ENCODE measurements around the gene CCDC158. TPM values are rescaled to one million over a fixed set of nuclear protein-coding genes. Genes with fewer than 3 reads are reported as not detected.
"Not testable (repeated sequence)": the region's sequence is repeated elsewhere in the genome, so short reads cannot be mapped to it uniquely, and the experiment has no call there.

CCDC158 gene
- total RNA-seq, 1 donor from 2014 or later: not detected

DNA sequence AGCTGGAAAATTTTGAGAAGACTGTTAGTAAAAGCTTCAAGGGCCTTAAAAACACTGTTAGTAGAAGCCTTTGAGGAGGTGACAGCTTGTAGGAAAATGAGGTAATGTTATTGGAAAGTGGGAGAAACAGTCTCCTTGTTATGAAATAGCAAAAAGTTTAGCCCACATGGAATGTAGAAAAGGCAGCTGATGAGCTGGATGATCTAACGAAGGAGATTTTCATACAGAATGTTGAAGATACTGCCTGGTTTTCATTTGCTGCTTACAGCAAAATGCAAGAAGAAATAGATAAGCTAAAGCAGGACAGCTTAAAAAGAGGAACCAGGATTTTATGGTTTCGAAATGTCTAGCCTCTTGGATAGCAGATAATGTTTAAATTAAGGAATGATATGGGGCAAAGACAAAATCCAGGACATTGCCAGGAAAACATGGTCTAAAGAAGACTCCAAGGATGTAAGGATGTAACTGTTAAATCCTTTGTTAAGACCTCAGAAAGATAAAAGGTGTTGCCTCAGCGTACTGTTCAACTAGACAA lies 124.6 kb downstream of the CCDC158 start:
- no peak for DNase-seq (ENCODE audit: low spot score)
- TF ChIP-seq, protein P1, sequence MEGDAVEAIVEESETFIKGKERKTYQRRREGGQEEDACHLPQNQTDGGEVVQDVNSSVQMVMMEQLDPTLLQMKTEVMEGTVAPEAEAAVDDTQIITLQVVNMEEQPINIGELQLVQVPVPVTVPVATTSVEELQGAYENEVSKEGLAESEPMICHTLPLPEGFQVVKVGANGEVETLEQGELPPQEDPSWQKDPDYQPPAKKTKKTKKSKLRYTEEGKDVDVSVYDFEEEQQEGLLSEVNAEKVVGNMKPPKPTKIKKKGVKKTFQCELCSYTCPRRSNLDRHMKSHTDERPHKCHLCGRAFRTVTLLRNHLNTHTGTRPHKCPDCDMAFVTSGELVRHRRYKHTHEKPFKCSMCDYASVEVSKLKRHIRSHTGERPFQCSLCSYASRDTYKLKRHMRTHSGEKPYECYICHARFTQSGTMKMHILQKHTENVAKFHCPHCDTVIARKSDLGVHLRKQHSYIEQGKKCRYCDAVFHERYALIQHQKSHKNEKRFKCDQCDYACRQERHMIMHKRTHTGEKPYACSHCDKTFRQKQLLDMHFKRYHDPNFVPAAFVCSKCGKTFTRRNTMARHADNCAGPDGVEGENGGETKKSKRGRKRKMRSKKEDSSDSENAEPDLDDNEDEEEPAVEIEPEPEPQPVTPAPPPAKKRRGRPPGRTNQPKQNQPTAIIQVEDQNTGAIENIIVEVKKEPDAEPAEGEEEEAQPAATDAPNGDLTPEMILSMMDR (IDR thresholded peaks at IDR 0.05): no peak
- Mint-ChIP-seq H3K4me3 (ENCODE audit: unreplicated experiment) (no peak overlapping the region), H3K9me3 (ENCODE audit: low read depth) (peaks cover 23% of the 10 kb centered on the region), H3K4me1 (ENCODE audit: low read depth) (peaks cover 11% of the 10 kb centered on the region), H3K27me3 (ENCODE audit: low read depth) (no peaks in the 10 kb centered on the region), H3K27ac (ENCODE audit: unreplicated experiment) (no peak overlapping the region), H3K36me3 (ENCODE audit: low read depth) (peaks cover 9% of the 10 kb centered on the region)

DNA sequence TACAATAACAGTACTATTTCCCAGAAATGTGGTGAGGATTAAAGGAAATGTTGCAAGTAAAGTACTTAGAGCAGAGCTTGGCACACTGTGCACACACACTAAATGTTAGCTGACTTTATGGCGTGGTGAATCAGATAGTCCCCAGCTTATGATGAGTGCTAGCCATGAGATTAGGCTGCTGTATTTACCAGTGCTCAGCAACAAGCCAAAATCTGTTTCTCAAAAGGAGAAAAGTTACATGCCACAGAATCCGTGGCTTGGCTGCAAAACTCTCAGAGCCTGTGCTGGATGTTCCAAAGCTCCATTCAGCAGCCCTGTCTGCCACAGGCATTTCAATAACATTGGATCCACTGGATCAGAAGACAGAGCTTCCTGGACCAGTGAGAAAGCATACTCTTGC lies 127.2 kb downstream of the CCDC158 start:
- Mint-ChIP-seq H3K27me3 (ENCODE audit: low read depth) (no peaks in the 10 kb centered on the region), H3K36me3 (ENCODE audit: low read depth) (peaks cover 9% of the 10 kb centered on the region), H3K4me1 (ENCODE audit: low read depth) (no peaks in the 10 kb centered on the region), H3K4me3 (ENCODE audit: unreplicated experiment) (no peak overlapping the region), H3K9me3 (ENCODE audit: low read depth) (peaks cover 25% of the 10 kb centered on the region), H3K27ac (ENCODE audit: unreplicated experiment) (no peak overlapping the region)
- TF ChIP-seq, protein P1 (IDR thresholded peaks at IDR 0.05): no peak
- DNase-seq (ENCODE audit: low spot score): no peak

DNA sequence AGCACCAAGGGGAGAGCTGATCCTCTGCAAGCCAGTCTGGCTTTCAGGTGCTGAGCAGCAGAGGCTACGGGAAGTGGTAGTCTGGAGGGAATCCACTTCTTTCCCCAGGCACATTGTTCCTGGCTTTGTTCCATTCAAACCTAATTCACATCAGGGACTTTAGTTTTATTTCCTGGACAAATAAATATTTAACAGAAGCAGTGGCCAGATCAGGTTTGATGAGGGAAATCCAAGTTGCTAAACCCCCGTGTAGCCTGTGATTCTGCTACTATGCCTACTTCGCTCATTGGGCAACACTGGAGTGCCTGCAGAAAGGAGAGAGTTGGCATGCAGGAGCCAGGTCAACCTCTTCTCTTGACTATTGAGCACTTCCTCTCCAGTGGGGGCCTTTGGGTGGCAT lies 128.2 kb downstream of the CCDC158 start:
- no peak overlapping the region for H3K27ac Mint-ChIP-seq (ENCODE audit: unreplicated experiment)
- H3K4me3 Mint-ChIP-seq (ENCODE audit: unreplicated experiment): no peak overlapping the region
- H3K4me1 Mint-ChIP-seq (ENCODE audit: low read depth): no peaks in the 10 kb centered on the region
- TF ChIP-seq, protein P1 (IDR thresholded peaks at IDR 0.05): no peak
- no peak for DNase-seq (ENCODE audit: low spot score)
- H3K27me3 Mint-ChIP-seq (ENCODE audit: low read depth): peaks cover 2% of the 10 kb centered on the region
- H3K9me3 Mint-ChIP-seq (ENCODE audit: low read depth): peaks cover 20% of the 10 kb centered on the region
- H3K36me3 Mint-ChIP-seq (ENCODE audit: low read depth): peaks cover 4% of the 10 kb centered on the region

DNA sequence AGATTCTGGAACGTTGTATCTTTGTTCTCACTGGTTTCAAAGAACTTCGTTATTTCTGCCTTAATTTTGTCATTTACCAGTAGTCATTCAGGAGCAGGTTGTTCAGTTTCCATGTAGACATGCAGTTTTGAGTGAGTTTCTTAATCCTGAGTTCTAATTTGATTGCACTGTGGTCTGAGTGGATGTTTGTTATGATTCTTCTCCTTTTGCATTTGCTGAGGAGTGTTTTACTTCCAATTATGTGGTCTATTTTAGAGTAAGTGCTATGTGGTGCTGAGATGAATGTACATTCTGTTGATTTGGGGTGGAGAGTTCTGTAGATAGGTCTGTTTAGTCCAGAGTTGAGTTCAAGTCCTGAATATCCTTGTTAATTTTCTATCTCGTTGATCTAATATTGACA lies 133.1 kb downstream of the CCDC158 start:
- not testable (repeated sequence) for DNase-seq (ENCODE audit: low spot score); H3K4me1 Mint-ChIP-seq (ENCODE audit: low read depth); H3K4me3 Mint-ChIP-seq (ENCODE audit: unreplicated experiment); H3K27ac Mint-ChIP-seq (ENCODE audit: unreplicated experiment); H3K27me3 Mint-ChIP-seq (ENCODE audit: low read depth)
- peaks cover 10% of the 10 kb centered on the region for H3K36me3 Mint-ChIP-seq (ENCODE audit: low read depth)
- peaks cover 26% of the 10 kb centered on the region for H3K9me3 Mint-ChIP-seq (ENCODE audit: low read depth)

DNA sequence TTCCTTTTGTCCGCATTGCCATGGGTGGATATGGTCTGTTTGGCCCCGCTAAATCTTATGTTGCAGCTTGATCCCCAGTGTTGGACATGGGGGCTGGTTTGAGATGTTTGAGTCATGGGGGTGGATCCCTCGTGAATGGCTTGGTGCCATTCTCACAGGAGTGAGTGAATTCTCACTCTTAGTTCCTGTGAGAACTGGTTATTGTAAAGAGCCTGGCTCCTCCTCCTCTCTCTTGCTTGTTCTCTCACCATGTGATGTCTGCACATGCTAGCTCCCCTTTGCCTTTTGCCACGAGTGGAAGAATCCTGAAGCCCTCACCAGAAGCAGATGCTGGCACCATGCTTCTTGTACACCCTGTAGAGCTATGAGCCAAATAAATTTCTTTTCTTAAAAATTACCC lies 137.0 kb downstream of the CCDC158 start:
- TF ChIP-seq, protein P1 (IDR thresholded peaks at IDR 0.05): no peak
- Mint-ChIP-seq H3K27me3 (ENCODE audit: low read depth) (peaks cover 5% of the 10 kb centered on the region), H3K27ac (ENCODE audit: unreplicated experiment) (no peak overlapping the region), H3K4me3 (ENCODE audit: unreplicated experiment) (no peak overlapping the region), H3K4me1 (ENCODE audit: low read depth) (no peaks in the 10 kb centered on the region), H3K36me3 (ENCODE audit: low read depth) (peaks cover 10% of the 10 kb centered on the region), H3K9me3 (ENCODE audit: low read depth) (peaks cover 24% of the 10 kb centered on the region)
- no peak for DNase-seq (ENCODE audit: low spot score)

DNA sequence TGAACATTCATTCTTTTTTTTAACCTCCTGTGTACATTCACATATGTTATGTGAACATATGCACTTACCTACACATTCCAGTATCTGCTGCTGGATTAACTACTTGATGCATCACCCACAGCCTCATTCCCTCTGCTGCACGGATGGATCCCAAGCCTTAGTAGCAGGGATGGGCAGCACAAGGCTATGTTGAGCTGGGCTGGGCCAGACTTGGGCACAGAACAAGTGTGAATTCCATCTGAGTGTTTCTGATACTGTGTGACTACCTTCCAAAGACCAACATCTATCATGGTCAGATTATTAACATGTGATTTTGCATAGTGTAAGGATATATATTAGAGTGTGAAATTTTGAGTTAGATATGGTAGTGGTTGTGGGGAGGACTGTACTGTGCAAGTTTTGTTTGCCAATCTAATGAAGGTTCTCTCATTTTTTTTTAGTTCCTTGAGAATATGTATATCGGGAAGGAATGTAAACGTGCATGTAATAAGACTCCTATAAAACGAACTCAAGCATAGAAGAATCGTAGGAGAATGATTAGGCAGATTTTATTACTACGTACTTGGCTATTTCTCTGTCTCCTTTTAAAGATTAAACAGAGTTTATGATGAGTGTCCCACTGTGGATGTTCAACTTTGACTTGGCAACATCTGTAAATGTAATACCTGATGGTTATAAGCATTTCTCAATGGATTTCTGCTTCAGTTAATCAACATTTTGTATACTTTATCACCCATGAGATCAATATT lies 137.8 kb downstream of the CCDC158 start:
- H3K4me3 Mint-ChIP-seq (ENCODE audit: unreplicated experiment): no peak overlapping the region
- H3K4me1 Mint-ChIP-seq (ENCODE audit: low read depth): no peaks in the 10 kb centered on the region
- TF ChIP-seq, protein P1 (IDR thresholded peaks at IDR 0.05): no peak
- peaks cover 24% of the 10 kb centered on the region for H3K9me3 Mint-ChIP-seq (ENCODE audit: low read depth)
- no peak for DNase-seq (ENCODE audit: low spot score)
- H3K27me3 Mint-ChIP-seq (ENCODE audit: low read depth): peaks cover 5% of the 10 kb centered on the region
- H3K36me3 Mint-ChIP-seq (ENCODE audit: low read depth): peaks cover 10% of the 10 kb centered on the region
- no peak overlapping the region for H3K27ac Mint-ChIP-seq (ENCODE audit: unreplicated experiment)

DNA sequence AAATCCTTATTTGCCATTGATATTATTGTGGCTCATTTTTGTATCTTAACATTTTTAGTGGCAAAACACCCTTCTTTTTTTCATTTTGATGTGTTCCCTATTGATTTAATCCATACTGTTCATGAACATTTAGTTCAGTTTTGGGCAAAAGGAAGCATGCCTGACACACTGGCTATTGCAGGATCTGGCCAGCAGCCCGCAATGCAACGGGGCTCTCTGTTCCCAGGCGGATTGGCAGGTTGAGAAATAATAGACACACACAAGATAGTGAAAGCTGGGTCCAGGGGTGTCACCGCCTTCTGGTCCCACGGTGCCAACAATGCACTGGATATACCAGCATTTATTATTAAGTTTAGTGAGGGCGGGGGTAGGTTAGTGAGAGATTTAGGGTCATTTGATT lies 139.3 kb downstream of the CCDC158 start:
- not testable (repeated sequence) for H3K27me3 Mint-ChIP-seq (ENCODE audit: low read depth); H3K4me3 Mint-ChIP-seq (ENCODE audit: unreplicated experiment)

More for the DNA sequence above, 139.3 kb downstream of the CCDC158 start:
- H3K36me3 Mint-ChIP-seq (ENCODE audit: low read depth); H3K27ac Mint-ChIP-seq (ENCODE audit: unreplicated experiment); H3K4me1 Mint-ChIP-seq (ENCODE audit: low read depth); DNase-seq (ENCODE audit: low spot score): not testable (repeated sequence)
- H3K9me3 Mint-ChIP-seq (ENCODE audit: low read depth): peaks cover 10% of the 10 kb centered on the region

Measured in chondrocyte (in vitro differentiated cells).